Measurements from ENCODE around the gene MDM2. TPM values are rescaled to one million over a fixed set of nuclear protein-coding genes. Genes with fewer than 3 reads are reported as not detected.

The MDM2 gene
- total RNA-seq, 1 donor from 2014 or later: 160 TPM

GRCh38 chr12:68785358-68785757, 22.6 kb upstream of the MDM2 start:
- no peaks in the 10 kb centered on the region for H3K9me3 Mint-ChIP-seq (ENCODE audit: low read depth)
- TF ChIP-seq CTCF (IDR thresholded peaks at IDR 0.05): no peak
- no peak for DNase-seq (ENCODE audit: low spot score)
- no peak overlapping the region for H3K27ac Mint-ChIP-seq (ENCODE audit: unreplicated experiment)
- no peak overlapping the region for H3K4me3 Mint-ChIP-seq (ENCODE audit: unreplicated experiment)
- H3K36me3 Mint-ChIP-seq (ENCODE audit: low read depth): no peaks in the 10 kb centered on the region
- H3K27me3 Mint-ChIP-seq (ENCODE audit: low read depth): no peaks in the 10 kb centered on the region
- H3K4me1 Mint-ChIP-seq (ENCODE audit: low read depth): peaks cover 6% of the 10 kb centered on the region

DNA sequence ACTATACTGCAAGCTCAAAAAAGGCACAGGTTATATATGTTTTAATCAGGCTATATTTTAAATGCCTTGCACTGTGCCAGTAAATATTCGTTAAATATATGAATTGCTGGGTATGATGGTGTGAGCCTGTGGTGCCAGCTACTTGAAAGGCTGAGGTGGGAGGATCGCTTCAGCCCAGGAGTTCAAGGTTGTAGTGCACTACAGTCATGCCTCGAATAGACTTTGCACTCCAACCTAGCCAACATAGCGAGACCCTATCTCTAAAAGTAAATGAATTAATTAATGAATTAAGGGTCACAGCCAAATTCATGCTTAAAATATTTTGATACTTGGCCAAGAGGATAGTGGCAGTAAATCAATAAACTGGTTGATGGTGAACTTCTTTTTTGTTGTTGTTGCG, 22.2 kb upstream of the MDM2 start:
- no peaks in the 10 kb centered on the region for H3K9me3 Mint-ChIP-seq (ENCODE audit: low read depth)
- peaks cover 6% of the 10 kb centered on the region for H3K4me1 Mint-ChIP-seq (ENCODE audit: low read depth)
- TF ChIP-seq CTCF (IDR thresholded peaks at IDR 0.05): no peak

GRCh38 chr12:68786929-68787328, 21.0 kb upstream of the MDM2 start:
- peak; percentile 41 for TF ChIP-seq CTCF (IDR thresholded peaks at IDR 0.05)

More for the DNA sequence above, 22.2 kb upstream of the MDM2 start:
- no peaks in the 10 kb centered on the region for H3K36me3 Mint-ChIP-seq (ENCODE audit: low read depth)
- DNase-seq (ENCODE audit: low spot score): no peak
- H3K4me3 Mint-ChIP-seq (ENCODE audit: unreplicated experiment): no peak overlapping the region
- H3K27ac Mint-ChIP-seq (ENCODE audit: unreplicated experiment): no peak overlapping the region
- no peaks in the 10 kb centered on the region for H3K27me3 Mint-ChIP-seq (ENCODE audit: low read depth)

DNA sequence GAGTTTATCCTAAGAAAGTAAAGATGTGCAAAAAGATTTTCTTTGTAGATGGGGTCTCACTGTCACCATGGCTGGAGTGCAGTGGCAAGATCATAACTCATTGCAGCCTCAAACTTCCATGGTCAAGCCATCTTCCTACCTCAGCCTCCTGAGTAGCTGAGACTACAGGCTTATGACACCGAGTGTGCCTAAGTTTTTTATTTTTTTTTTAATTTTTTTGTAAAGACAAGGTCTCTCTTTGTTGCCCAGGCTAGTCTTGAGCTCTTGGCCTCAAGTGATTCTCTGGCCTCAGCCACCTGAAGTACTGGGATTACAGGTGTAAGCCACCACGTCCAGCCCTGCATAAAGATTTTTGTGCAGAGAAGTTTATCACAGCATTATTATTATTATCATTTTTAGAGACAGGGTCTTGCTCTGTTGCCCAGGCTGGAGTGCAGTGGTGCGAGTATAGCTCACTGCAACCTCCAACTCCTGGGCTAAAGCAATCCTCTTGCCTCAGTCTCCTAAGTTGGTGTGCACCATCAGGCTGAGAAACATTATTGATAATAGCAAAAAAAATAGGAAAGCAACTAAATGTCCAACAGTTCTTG, 19.3 kb upstream of the MDM2 start:
- H3K27me3 Mint-ChIP-seq (ENCODE audit: low read depth): no peaks in the 10 kb centered on the region
- H3K27ac Mint-ChIP-seq (ENCODE audit: unreplicated experiment): no peak overlapping the region
- no peak for TF ChIP-seq CTCF (IDR thresholded peaks at IDR 0.05)
- no peak for DNase-seq (ENCODE audit: low spot score)
- peaks cover 6% of the 10 kb centered on the region for H3K4me1 Mint-ChIP-seq (ENCODE audit: low read depth)
- no peak overlapping the region for H3K4me3 Mint-ChIP-seq (ENCODE audit: unreplicated experiment)
- no peaks in the 10 kb centered on the region for H3K9me3 Mint-ChIP-seq (ENCODE audit: low read depth)
- H3K36me3 Mint-ChIP-seq (ENCODE audit: low read depth): no peaks in the 10 kb centered on the region

More at GRCh38 chr12:68786929-68787328, 21.0 kb upstream of the MDM2 start:
- H3K4me1 Mint-ChIP-seq (ENCODE audit: low read depth): peaks cover 6% of the 10 kb centered on the region
- DNase-seq (ENCODE audit: low spot score): no peak
- H3K27ac Mint-ChIP-seq (ENCODE audit: unreplicated experiment): peak overlapping the region; percentile 0
- no peak overlapping the region for H3K4me3 Mint-ChIP-seq (ENCODE audit: unreplicated experiment)
- no peaks in the 10 kb centered on the region for H3K27me3 Mint-ChIP-seq (ENCODE audit: low read depth)
- no peaks in the 10 kb centered on the region for H3K36me3 Mint-ChIP-seq (ENCODE audit: low read depth)
- no peaks in the 10 kb centered on the region for H3K9me3 Mint-ChIP-seq (ENCODE audit: low read depth)

DNA sequence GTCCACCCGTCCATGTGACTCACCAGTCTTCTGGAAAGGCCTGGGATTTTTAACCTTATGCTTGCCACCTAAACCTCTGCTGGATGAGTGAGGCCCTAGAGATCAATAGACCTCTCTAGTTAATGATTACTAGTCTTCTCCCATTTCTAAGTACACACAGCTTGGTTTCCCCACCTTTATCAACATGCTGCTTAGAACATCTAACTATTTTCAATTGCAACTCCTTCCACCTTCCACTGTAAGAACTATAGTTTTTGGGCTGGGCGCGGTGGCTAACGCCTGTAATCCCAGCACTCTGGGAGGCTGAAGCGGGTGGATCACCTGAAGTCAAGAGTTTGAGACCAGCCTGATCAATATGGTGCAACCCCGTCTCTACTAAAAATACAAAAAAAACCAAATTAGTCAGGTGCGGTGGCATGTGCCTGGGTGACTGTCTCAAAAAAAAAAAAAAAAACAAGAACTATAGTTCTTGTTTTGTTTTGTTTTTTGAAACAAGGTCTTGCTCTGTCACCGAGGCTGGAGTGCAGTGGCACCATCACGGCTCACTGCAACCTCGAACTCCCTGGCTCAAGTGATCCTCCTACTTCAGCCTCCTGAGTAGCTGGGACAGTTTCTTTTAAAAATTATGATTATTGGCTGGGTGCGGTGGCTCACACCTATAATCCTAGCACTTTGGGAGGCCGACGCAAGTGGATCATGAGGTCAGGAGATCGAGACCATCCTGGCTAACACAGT, 18.7 kb upstream of the MDM2 start:
- no peaks in the 10 kb centered on the region for H3K36me3 Mint-ChIP-seq (ENCODE audit: low read depth)
- TF ChIP-seq CTCF (IDR thresholded peaks at IDR 0.05): no peak
- no peaks in the 10 kb centered on the region for H3K27me3 Mint-ChIP-seq (ENCODE audit: low read depth)
- H3K4me1 Mint-ChIP-seq (ENCODE audit: low read depth): peaks cover 6% of the 10 kb centered on the region
- H3K4me3 Mint-ChIP-seq (ENCODE audit: unreplicated experiment): no peak overlapping the region
- no peaks in the 10 kb centered on the region for H3K9me3 Mint-ChIP-seq (ENCODE audit: low read depth)
- H3K27ac Mint-ChIP-seq (ENCODE audit: unreplicated experiment): no peak overlapping the region
- DNase-seq (ENCODE audit: low spot score): no peak

Data from chondrocyte (in vitro differentiated cells).